ENCODE measurements around the gene SMOC2.

Gene SMOC2

GRCh38 chr6:168475188-168476013 lies 34.4 kb downstream of the SMOC2 start:
- in situ Hi-C loops (cut with MboI; ENCODE audit: low sequenced_read_pairs) = no loop called here

- in situ Hi-C loops (cut with MboI; ENCODE audit: low sequenced_read_pairs) = no loop called here
Observed at GRCh38 chr6:168479421-168479820, 38.4 kb downstream of the SMOC2 start.

GRCh38 chr6:168480481-168480880 lies 39.5 kb downstream of the SMOC2 start:
- in situ Hi-C loops (cut with MboI; ENCODE audit: low sequenced_read_pairs) = no loop called here

GRCh38 chr6:168485818-168486217 lies 44.8 kb downstream of the SMOC2 start:
- in situ Hi-C loops (cut with MboI; ENCODE audit: low sequenced_read_pairs) = no loop called here

GRCh38 chr6:168490757-168491156 lies 49.8 kb downstream of the SMOC2 start:
- in situ Hi-C loops (cut with MboI; ENCODE audit: low sequenced_read_pairs) = no loop called here

- in situ Hi-C loops (cut with MboI; ENCODE audit: low sequenced_read_pairs) = no loop called here
Observed at GRCh38 chr6:168493976-168494375, 53.0 kb downstream of the SMOC2 start.

- in situ Hi-C loops (cut with MboI; ENCODE audit: low sequenced_read_pairs) = no loop called here
Observed at GRCh38 chr6:168494726-168495125, 53.7 kb downstream of the SMOC2 start.

- in situ Hi-C loops (cut with MboI; ENCODE audit: low sequenced_read_pairs) = no loop called here
Observed at GRCh38 chr6:168495133-168495532, 54.1 kb downstream of the SMOC2 start.

GRCh38 chr6:168495636-168496035 lies 54.7 kb downstream of the SMOC2 start:
- in situ Hi-C loops (cut with MboI; ENCODE audit: low sequenced_read_pairs) = no loop called here

- in situ Hi-C loops (cut with MboI; ENCODE audit: low sequenced_read_pairs) = no loop called here
Observed at GRCh38 chr6:168496139-168496996, 55.4 kb downstream of the SMOC2 start.

- in situ Hi-C loops (cut with MboI; ENCODE audit: low sequenced_read_pairs) = no loop called here
Observed at GRCh38 chr6:168496997-168497331, 56.0 kb downstream of the SMOC2 start.

GRCh38 chr6:168497381-168497780 lies 56.4 kb downstream of the SMOC2 start:
- in situ Hi-C loops (cut with MboI; ENCODE audit: low sequenced_read_pairs) = no loop called here

GRCh38 chr6:168498161-168498843 lies 57.3 kb downstream of the SMOC2 start:
- in situ Hi-C loops (cut with MboI; ENCODE audit: low sequenced_read_pairs) = no loop called here

GRCh38 chr6:168499045-168499650 lies 58.2 kb downstream of the SMOC2 start:
- in situ Hi-C loops (cut with MboI; ENCODE audit: low sequenced_read_pairs) = no loop called here

- in situ Hi-C loops (cut with MboI; ENCODE audit: low sequenced_read_pairs) = no loop called here
Observed at GRCh38 chr6:168500519-168500918, 59.5 kb downstream of the SMOC2 start.

GRCh38 chr6:168501561-168501960 lies 60.6 kb downstream of the SMOC2 start:
- in situ Hi-C loops (cut with MboI; ENCODE audit: low sequenced_read_pairs) = no loop called here

GRCh38 chr6:168504366-168504765 lies 63.4 kb downstream of the SMOC2 start:
- in situ Hi-C loops (cut with MboI; ENCODE audit: low sequenced_read_pairs) = no loop called here

- in situ Hi-C loops (cut with MboI; ENCODE audit: low sequenced_read_pairs) = no loop called here
Observed at GRCh38 chr6:168506460-168506859, 65.5 kb downstream of the SMOC2 start.

GRCh38 chr6:168507297-168507696 lies 66.3 kb downstream of the SMOC2 start:
- in situ Hi-C loops (cut with MboI; ENCODE audit: low sequenced_read_pairs) = no loop called here

- in situ Hi-C loops (cut with MboI; ENCODE audit: low sequenced_read_pairs) = no loop called here
Observed at GRCh38 chr6:168507730-168508129, 66.7 kb downstream of the SMOC2 start.

GRCh38 chr6:168508903-168509302 lies 67.9 kb downstream of the SMOC2 start:
- in situ Hi-C loops (cut with MboI; ENCODE audit: low sequenced_read_pairs) = no loop called here

Measured in HL-60/S4 treated with phorbol 12-myristate 13-acetate at 8.2 ng/mL for 4 days and 3 days (cell line).